GM12874 (cell line): ENCODE measurements around the gene GPX6.

Experiments
- TF ChIP-seq, protein P1 (sequence below): IDR thresholded peaks from 2 replicates; pipeline ENCODE4 v1.5.1; 2011; ENCODE audit warnings: low read depth, mild to moderate bottlenecking, control low read depth, low read length, moderate library complexity; ENCODE audit not compliant: insufficient read depth

GPX6 gene, protein sequence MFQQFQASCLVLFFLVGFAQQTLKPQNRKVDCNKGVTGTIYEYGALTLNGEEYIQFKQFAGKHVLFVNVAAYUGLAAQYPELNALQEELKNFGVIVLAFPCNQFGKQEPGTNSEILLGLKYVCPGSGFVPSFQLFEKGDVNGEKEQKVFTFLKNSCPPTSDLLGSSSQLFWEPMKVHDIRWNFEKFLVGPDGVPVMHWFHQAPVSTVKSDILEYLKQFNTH

DNA sequence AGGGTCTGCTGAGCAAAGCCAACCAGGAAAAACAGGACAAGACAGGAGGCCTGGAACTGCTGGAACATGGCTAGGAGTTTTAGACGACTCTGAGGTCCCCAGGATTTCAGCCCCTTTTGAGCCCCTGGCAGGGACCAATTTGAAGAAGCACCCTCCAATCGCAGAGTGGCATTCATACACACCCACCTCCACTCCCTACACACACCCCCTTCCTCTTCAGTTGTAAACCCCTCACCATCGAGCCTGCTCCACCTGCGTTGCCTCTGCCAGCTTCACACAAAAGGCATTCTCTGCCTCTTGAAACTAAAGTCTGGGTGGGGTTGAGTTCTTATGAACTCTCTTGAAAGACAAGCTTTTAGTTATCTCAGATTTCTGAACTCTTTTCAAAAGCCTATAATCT lies at the start of gene GPX6:
GPX6 (minus strand) TSS at position 118 of the 400 bp plus-strand sequence; CDS start at position 68, 50 bp downstream.
- TF ChIP-seq, protein P1, sequence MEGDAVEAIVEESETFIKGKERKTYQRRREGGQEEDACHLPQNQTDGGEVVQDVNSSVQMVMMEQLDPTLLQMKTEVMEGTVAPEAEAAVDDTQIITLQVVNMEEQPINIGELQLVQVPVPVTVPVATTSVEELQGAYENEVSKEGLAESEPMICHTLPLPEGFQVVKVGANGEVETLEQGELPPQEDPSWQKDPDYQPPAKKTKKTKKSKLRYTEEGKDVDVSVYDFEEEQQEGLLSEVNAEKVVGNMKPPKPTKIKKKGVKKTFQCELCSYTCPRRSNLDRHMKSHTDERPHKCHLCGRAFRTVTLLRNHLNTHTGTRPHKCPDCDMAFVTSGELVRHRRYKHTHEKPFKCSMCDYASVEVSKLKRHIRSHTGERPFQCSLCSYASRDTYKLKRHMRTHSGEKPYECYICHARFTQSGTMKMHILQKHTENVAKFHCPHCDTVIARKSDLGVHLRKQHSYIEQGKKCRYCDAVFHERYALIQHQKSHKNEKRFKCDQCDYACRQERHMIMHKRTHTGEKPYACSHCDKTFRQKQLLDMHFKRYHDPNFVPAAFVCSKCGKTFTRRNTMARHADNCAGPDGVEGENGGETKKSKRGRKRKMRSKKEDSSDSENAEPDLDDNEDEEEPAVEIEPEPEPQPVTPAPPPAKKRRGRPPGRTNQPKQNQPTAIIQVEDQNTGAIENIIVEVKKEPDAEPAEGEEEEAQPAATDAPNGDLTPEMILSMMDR = no peak

DNA sequence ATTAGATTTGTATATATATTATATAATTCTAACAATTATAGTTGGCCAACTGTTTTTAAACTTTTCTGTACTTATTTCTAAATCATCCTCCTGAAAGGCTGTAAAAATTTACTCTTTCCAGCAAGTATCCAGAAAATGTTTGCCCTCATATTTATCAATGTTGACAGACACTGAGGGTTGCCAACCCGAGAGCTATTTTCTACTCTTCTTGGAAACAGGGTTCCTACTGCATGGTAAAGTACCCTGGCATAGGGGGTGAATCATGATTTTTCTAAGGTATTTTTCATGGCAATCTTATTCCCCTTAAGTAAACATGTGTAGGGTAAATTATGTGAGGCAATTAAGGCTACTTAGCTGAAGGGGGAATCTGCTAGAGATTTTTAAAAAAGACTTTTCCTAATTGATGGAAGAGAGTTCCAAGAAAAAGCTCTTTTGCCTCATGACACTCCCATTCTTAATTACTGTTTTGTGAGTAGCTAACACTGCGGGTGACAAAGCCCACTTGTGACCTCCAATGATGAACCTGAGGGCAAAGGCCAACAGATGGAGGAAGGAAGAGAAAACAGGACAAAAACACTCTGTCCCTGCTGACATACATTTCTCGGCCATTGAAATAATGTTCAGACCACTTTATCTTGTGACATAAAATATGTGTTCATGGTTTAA lies 48.0 kb upstream of the GPX6 start:
- TF ChIP-seq, protein P1 = no peak

DNA sequence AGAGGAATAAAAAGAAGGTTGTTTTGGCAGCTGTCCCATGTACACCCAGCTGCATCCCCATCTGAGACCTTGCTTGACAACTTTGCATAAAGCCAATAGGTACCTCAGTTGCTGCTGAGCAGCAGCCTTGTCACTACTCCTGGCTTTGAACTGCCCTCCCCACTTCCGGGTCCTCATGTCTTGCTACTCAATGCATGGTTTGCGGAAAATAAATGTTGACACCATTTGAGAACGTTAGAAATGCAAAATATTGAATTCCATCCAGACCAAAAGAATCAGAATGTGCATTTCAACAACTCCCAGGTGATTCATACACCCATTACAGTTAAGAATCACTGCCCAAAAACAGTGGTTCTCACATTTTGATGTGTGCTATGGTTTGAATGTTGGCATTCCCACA lies 43.0 kb upstream of the GPX6 start:
- TF ChIP-seq, protein P1 = no peak

DNA sequence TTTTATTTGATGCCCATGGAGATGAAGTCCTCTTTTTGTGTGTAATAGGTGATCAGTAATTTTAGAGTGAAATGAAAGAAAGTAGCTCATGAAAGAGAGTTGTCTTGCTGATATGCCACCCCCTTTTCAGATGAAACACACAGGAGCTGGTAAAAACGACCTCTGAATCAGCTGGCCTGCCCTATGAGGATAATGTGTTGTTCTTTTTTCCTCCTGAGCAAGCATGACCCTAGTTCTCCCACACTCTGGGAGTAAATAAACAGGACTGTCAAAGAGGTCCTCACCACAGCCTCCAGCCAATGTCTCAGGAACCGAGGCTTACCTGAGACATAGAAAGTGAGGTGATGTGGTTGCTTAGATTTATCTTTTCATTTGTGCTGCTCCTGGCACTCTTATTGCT lies 39.5 kb upstream of the GPX6 start:
- TF ChIP-seq, protein P1 = no peak

DNA sequence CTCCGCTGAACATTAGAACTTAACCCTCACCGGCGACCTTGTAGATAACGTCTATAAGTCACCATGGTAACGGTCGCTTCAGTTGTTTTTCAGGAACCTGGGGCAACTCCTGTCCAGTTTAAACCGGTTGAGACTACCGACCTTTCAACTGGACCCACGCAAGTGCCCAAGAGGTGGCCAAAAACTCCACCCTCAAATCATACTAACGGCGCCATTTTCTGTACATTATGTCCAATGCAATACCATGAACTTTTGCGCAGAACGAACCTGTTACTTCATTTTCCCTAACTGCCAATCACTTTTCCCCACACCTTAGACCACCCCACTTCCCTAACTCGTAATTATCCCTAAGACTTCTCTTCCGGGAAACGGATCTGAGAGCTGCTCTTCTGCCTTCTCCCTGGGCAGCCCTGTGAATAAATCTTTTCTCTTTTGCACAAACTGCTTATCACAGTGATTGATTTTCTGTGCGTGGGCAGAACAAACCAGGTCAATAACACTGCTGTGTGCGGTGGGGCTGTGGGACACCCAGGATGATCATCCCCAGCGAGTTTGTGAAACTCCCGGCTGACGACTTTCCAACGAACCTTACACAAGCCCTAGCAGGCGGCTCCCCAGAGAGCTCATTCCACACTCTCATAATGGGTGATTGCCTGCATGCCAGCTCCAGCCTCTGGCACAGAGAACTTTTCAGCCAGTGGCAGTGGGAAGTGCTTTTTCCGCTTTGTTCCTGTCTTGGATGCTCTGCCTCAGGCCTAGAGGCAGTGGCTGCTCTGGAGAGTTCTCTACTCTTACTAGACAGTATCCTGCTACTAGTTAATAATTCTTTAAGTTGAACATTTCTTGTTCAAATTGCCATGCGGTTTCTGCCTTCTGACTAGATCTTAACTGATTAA lies 38.6 kb upstream of the GPX6 start:
- TF ChIP-seq, protein P1 = no peak

DNA sequence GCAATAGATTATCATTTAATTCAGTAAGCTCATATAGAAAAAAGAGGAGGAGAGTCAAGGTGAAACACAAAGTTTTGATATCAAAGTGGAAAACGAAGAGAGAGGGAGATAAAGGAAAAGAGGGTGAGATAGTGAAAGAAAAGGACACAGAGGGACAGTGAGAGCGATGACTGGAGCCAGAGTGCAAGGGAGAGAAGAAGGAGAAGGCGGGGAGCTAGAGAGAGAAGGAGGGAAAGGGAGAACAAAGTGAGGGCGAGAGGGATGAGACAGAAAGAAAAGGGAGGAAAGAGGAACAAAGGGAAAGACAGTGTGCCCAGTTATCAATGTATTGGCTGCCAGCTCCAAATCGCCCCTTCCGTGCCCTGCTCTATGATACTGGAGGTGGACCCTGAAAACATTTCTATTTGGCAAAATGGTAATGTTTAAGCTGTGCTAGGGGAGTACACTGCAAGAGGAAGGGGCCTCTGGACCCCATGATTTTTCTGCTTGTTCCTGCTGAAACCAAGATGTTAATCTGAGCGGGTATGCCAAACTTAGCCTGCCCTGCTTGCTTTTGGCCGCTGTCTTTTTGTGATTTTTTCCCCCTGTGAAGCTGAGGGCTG lies 37.9 kb upstream of the GPX6 start:
- TF ChIP-seq, protein P1 = no peak
